NCI-H2196 treated with DMSO at 0.1 percent for 48 hours (cell line): ENCODE data around the gene MAGI1.
"Not testable (repeated sequence)": the region's sequence is repeated elsewhere in the genome, so short reads cannot be mapped to it uniquely, and the experiment has no call there.

Source experiments
- DNase-seq: peaks from one replicate; lab custom pipeline; 2025; ENCODE audit not compliant: unreplicated experiment; lab: John Stamatoyannopoulos, UW

Gene MAGI1

DNA sequence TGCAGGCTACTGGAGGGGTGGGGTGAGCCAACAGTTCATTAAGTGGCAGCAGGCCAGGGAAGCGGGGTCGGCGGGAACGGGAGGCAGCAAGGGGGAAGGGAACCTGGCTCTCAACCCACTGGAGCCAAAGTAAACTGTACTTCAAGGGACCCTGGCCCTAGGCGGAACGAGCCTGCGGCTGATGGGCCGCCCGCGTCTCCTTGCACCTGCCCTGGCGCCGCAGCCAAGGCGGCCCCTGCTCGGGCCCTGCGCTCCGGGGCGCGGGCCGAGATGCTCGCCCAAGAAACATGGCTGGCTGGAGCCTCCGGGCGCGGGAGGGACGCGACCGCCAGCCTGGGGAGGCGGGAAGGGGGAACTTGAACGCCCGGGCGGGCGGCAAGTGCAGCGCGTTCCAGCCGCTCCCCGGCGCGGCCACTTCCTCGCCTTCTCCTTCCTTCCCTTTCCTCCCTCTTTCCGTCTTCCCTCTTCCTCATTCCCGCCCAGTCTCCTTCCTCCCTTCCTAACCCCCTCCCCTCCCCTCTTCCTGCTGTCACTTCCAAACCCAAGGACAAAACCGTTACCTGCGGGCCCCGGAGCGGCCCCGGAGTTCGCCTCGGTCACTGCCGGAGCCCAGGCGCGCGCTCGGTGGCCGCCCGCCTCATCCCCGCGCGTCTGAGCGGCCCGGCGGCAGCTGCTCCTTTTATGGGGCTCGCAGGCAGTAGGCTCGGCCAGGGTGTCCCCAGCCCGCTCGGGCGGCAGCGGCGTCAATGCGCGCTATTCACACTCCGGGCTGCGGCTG is 489.7 kb downstream of the MAGI1 start:
- DNase-seq, result no peak

DNA sequence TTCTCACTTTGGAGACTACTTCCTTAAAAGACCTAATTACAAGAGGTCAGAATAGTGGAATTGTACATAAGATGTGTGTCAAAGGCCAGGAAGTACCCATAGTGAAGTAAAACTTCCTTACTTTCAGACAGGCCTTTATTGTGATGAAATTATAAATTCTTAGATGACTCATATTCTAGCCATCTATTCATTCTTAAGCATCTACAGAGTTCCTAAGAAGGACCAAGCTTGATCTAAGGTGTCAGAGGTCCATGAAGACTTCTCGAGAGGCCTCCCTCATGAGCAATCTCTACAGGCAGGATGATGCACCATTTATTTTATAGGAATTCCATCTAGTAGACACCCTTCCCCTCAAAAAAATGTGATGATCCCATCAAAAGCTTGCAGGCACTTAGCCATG is 493.3 kb downstream of the MAGI1 start:
- no peak for DNase-seq

DNA sequence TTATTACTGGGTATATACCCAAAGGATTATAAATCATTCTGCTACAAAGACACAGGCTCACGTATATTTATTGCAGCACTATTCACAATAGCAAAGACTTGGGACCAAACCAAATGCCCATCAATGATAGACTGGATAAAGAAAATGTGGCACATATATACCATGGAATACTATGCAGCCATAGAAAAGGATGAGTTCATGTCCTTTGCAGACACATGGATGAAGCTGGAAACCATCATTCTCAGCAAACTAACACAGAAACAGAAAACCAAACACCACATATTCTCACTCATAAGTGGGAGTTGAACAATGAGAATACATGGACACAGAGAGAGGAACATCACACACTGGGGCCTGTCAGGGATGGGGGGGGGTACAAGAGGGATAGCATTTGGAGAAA is 495.3 kb downstream of the MAGI1 start:
- DNase-seq, result not testable (repeated sequence)

DNA sequence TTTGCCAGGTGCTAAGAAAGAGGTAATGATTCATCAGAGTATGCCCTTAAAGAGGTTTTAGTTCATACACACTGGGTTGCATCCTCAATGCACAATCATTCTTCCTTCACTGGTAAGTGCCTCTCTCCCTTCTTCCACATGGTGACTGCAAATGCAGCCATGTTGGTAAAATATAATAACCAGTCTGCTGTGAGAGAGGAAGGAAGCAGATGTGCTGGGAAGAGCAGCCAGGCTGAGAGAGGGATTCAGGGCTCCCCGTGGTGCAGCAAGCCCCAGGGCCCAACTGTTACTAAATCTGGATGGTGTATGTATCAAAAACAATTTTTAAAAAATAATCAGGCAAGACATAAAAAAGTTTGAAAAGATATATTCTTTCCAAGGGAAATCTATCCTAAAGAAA is 498.1 kb downstream of the MAGI1 start:
- no peak for DNase-seq

DNA sequence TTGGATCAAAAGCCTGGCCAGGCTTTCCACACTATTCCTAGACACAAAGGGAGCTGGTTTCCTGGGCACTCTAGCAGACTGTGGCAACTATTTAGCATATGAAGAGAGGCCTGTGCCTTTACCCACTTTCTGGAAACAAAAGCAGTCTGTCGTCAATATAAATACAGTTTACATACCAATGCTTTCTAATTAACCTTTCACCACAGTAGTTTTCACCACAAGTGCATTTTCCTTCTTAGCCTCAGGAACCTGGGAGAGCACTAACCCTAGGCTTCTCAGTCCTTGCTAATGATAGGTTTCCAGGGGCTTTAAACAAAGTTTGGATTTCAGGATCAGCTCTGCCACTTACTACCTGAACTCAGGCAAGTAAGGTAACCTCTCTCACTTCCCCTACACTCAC is 499.1 kb downstream of the MAGI1 start:
- no peak for DNase-seq

DNA sequence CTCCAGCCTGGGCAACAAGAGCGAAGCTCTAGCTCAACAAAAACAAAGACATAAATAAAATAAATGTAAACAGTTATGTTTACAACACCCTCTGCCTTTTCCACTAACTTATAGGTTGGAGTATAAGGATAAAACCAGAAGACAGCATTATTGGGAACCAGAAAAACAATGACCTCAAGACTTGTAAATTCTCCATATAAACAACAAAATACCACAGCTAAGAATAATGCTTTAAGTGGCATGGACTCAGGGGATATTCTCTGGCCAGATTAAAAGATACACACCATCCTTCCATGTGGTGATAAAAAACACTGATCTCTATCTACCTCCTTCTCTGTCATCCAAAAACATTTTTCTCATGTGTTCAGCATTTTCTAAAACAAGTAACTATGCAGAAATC is 500.6 kb downstream of the MAGI1 start:
- DNase-seq, result no peak

DNA sequence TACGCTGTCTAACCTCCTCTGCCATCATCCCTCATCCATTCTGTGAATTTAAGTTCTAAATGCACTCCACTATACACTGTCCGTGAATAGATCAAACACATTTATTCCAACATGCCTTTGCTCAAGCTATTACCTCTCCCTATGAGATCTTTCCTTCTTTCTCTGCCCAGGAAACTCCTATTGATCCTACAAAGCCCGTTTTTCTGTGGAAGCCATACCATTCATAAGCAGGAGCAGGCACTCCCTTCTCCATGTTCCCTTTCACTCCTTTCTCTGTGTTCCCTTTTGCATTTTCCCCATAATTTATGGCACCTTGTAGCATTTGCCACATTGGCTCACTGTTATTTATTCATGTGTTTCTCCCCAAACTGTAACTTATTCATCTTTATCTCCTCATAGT is 501.6 kb downstream of the MAGI1 start:
- DNase-seq, result no peak

DNA sequence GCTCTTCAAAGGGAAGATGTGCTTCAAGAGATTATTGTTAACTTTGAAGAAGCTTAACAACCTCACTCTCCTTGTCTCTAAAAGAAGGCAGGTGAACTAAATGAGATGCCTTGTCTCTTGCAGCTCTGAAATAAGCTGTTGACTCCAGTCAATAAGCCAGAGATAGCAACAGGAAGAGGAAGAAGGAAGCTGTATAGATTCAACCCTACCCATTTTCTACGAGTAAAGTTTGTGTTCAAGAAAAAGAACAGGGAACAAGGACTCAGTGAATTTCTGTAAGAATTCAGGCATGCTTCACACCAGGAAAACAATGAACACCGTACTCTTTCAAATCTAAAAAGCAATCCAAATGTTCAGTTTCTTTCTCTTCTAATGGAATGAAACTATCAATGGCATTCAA is 503.5 kb downstream of the MAGI1 start:
- DNase-seq, result no peak

DNA sequence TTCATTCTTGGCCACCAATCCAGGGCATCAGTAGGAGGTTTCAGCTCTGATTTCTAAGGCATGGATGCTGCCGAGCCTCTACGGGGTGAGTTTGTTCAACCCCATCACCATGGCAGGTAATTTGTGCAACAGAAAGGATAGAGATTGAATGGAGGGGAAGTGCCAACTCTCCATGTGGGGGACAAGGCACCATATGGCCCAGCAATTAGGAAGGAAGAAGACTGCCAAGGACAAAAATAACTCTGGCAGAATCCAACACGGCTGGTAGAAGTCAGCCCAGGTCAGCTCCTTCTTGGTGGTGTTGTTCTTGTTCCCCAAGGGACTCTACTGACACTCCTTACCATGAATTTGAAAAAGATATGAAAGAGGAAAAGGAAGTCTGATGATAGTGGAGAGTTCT is 503.9 kb downstream of the MAGI1 start:
- DNase-seq, result no peak

DNA sequence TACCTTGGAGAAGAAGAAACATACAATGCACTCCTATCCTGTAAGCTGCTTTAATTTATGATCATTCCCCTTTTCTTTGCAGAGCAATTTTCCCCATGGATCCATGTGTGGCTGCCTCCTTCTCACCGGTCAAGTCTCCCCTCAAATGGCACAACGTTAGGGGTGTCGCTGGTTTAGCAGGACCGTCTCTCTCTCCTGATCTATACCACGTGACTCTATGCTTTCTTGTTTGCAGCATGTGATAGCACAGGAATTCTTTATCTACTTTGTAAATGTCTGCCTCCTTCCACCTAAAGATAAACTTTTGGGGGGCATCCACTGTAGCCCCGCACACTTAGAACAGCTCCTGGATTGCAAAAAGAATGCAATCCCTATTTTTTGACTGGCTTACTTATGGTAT is 506.0 kb downstream of the MAGI1 start:
- DNase-seq, result no peak

DNA sequence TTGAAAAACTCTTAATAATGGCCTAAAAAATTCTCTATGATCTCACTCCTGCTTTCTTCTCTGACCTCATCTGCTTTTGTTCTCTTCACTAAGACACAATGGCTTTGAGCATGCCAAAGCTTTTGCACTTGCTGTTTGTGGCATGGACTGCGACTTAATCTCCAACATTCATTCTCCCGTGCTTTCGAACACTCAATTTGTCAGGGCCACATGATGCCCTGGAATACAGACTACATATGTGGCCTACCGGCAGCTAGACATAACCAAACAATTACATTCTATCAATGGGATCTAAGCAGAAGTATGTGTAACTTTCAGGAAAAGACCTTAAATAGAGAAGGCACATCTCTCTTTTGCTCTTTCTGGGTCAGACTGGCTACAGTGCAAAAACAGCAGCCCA is 506.5 kb downstream of the MAGI1 start:
- DNase-seq, result no peak

DNA sequence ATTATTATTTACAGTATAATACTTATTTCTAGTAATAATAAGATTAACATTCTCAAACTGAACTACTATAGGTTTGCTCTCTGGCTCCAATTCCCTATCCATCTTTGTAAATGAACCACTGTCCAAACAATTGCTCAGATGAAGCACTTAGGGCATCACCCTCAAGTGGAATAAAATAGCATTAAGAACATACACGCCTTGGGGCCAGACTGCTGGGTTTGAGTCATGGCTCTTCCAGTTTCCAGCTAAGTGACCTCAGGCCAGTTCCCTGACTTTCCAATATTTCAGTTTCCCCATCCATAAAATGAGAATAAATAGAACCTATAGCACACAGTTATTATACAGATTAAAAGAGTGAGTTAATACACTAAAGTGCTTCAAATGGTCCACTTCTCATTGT is 507.2 kb downstream of the MAGI1 start:
- no peak for DNase-seq

DNA sequence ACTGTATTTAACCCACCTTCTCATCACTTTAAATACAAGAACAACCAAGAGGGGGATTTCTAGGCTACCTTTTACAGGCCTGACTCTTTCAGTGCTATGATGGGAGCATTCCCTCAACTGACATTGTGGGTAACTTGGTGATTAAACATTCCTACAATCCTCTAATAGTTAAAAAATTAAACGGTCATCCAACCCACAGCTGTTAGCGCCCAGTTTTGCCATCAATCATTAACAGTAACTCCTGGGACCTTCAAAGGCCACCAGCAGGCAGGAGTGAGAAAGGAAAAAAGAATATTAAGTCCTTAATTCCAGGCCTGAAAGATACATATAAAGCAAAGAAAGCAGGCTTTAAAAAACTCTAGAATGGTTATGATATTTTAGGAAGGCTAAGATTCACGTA is 512.1 kb downstream of the MAGI1 start:
- DNase-seq, result no peak

DNA sequence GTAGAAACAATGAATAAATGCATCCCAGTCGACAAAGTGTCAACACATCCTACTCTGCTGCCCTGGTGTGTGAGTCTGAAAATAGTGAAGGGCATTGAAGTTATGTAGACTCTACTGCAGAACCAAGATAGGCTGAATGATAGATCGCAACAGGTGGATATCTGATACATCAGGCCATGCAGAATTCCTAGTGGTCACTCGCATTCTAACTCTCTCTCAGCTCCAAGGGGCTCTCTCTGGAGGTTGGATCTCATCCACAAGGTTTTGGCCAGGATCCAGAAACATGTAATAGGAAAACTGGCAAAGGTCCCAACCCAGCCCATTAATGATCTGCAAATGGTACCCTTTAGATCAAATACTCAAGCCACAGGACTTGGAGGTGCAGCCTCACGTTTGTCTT is 514.1 kb downstream of the MAGI1 start:
- DNase-seq, result no peak

DNA sequence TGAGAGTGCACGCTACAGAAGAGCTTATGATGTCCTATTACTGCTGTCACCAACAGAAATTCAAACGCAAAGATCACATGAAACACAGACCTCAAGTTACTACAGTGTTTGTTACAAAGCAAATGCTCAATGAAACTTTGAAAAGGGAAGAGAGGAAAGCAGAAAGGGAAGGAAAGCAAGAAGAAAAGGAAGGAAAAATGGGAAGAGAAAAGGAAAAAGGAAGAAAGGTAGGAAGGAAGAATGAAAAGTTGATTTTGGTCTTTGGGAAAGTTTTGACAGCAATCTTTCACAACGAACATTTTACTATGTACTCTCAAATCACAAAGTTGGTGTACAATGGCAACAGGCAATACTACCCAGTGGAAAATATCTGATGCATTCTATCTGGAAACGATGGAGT is 514.8 kb downstream of the MAGI1 start:
- DNase-seq, result no peak

DNA sequence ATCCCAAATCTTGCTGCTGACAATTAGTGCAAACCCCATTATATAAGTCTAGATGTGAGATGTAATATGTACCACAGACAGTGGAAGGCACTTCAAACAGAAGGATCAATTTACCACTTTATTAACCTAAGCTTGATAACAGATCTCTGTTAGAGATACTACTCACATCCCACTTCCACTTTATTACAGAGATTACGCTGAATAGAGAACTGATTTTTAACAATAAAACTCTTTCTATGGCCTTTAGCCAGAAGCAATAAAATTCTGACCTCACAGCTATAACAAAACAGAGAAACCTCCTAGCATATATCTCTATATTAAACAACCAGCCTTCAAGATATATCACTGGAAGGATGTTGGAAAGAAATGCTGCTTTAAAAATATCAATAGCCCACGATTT is 517.7 kb downstream of the MAGI1 start:
- DNase-seq, result no peak

DNA sequence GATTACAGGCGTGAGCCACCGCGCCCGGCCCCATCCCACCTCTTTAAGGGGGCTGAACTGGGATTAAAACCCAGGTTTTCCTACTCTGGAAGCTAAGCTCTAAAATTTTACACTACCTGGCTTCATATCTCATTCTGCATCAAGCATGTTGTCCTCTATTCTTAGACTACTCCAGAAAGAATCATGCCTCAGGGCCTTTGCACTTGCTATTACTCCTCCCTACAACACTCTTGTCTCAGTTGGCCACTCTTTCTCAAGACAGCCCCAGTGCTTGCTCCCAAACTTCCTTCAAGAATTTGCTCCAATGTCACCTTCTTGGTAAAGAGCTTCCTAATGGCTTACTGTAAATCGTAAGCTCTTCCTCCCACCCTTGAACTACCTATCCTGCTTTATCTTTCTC is 521.7 kb downstream of the MAGI1 start:
- DNase-seq, result no peak

DNA sequence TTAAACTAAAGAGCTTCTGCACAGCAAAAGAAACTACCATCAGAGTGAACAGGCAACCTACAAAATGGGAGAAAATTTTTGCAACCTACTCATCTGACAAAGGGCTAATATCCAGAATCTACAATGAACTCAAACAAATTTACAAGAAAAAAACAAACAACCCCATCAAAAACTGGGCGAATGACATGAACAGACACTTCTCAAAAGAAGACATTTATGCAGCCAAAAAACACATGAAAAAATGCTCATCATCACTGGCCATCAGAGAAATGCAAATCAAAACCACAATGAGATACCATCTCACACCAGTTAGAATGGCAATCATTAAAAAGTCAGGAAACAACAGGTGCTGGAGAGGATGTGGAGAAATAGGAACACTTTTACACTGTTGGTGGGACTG is 524.4 kb downstream of the MAGI1 start:
- DNase-seq, result not testable (repeated sequence)

DNA sequence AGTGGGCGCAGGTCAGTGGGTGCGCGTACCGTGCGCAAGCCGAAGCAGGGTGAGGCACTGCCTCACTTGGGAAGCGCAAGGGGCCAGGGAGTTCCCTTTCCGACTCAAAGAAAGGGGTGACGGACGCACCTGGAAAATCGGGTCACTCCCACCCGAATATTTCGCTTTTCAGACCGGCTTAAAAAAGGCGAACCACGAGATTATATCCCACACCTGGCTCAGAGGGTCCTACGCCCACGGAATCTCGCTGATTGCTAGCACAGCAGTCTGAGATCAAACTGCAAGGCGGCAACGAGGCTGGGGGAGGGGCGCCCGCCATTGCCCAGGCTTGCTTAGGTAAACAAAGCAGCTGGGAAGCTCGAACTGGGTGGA is 529.3 kb downstream of the MAGI1 start:
- not testable (repeated sequence) for DNase-seq

DNA sequence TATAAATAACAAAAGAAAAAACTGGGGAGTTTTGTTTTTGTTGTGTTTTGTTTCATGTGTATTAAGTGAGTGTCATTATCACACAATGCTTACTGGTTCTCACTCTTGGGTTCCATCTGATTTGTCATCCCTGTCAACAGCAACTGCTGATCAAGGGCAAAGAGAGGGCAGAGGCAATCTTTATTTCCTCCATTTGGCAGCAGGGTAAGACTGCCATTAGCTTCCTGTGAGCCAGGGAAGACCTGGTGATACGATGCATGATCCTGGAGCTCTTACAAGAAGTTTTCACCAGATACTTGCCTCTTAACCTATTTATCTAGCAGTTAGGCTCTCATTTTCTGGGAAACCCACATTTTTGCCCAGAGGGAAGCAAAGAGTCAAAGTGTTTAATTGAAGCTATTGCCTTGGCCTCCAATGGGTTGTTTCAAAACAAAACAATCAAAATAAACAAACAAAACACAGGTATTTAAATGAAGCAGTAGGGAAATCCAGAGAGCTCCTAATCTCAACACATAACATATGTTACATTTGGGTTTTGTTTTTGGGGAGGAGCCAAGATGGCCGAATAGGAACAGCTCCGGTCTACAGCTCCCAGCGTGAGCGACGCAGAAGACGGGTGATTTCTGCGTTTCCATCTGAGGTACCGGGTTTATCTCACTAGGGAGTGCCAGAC is 529.8 kb downstream of the MAGI1 start:
- DNase-seq, result no peak

DNA sequence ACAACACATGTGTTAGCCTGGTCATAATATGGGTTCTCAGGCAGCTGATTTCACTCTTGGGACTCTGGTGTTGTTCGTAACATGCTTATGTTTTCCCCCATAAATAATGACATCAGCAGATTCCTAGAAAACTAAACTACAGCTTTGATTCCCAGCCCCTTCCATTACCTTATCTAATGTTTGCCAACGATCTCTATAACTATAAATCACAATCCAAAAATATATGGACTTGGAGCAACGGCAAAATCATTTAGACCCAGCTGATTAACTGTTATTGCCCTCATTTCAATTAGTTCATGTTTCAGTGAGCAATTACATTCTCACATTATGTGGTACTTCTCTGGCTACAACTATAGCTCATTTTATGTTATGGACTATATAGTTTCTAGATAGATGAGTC is 531.3 kb downstream of the MAGI1 start:
- no peak for DNase-seq

DNA sequence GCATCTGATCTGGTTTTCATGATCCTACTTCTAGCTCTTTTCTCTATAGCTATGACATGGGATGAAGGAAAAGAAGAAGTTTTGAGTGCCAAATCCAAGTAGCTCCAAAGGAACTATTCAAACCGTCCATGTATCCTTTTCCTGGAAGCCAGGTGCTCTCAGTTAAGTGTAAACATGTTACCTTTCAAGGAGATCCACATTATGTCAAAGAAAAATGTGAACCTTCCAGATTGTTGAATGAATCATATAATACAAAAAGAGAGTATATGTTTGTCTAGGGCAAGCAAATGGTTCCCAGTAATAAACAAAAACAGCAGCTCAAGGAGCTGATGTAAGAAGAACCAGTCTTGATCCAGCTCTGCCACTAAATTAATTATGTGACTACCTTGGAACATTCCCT is 534.9 kb downstream of the MAGI1 start:
- DNase-seq, result no peak

DNA sequence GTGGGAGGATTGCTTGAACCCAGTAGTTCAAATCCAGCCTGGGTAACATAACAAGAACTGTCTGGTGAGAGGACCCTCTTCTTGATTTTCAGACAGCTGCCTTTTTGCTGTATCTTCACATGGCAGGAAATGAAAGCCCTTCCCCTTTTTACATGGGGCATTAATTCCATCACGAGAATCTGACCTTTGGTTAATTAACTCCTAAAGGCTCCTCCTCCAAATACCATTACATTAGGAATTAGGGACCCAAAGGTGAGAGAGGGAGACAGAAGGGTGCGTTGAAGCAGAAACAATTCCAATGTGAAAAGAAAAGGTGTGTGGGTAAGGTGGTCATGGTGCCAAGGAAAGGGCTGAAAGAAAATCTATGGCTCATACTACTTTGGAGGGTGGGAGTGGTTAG is 536.2 kb downstream of the MAGI1 start:
- DNase-seq, result no peak
